ENCODE data around the gene CDNF. TPM values are rescaled to one million over a fixed set of nuclear protein-coding genes. Genes with fewer than 3 reads are reported as not detected.

Gene CDNF
- total RNA-seq, 1 donor from 2014 or later: 1.0 TPM

DNA sequence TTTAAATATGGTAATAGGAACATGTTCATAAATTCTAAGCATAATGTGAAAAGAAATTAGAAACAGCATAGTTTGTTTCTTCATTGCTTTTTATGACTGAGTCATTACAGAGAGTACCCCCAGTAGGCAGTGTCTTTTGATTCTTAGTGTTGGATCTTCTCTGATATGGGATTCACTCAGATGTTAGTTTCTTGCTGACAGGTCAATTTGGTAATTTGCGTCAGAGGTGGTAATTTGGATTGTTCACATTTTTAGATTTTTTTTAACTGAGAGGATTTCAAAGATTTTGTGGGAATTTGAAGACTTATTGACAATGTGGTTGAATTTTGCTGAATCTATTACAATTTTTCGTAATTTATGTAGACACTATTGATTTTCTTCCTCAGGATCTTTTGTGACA lies 2.3 kb upstream of the CDNF start:
- Mint-ChIP-seq H3K4me1 (ENCODE audit: unreplicated experiment) (peaks cover 24% of the 10 kb centered on the region), H3K4me3 (ENCODE audit: unreplicated experiment) (peak overlapping the region; percentile 53), H3K9me3 (ENCODE audit: unreplicated experiment) (no peaks in the 10 kb centered on the region), H3K27me3 (ENCODE audit: unreplicated experiment) (no peaks in the 10 kb centered on the region), H3K27ac (ENCODE audit: unreplicated experiment) (no peak overlapping the region), H3K36me3 (ENCODE audit: unreplicated experiment) (peaks cover 22% of the 10 kb centered on the region)
- TF ChIP-seq, protein P1, sequence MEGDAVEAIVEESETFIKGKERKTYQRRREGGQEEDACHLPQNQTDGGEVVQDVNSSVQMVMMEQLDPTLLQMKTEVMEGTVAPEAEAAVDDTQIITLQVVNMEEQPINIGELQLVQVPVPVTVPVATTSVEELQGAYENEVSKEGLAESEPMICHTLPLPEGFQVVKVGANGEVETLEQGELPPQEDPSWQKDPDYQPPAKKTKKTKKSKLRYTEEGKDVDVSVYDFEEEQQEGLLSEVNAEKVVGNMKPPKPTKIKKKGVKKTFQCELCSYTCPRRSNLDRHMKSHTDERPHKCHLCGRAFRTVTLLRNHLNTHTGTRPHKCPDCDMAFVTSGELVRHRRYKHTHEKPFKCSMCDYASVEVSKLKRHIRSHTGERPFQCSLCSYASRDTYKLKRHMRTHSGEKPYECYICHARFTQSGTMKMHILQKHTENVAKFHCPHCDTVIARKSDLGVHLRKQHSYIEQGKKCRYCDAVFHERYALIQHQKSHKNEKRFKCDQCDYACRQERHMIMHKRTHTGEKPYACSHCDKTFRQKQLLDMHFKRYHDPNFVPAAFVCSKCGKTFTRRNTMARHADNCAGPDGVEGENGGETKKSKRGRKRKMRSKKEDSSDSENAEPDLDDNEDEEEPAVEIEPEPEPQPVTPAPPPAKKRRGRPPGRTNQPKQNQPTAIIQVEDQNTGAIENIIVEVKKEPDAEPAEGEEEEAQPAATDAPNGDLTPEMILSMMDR (IDR thresholded peaks at IDR 0.05): no peak
- no peak for DNase-seq (ENCODE audit: extremely low spot score, unreplicated experiment)

DNA sequence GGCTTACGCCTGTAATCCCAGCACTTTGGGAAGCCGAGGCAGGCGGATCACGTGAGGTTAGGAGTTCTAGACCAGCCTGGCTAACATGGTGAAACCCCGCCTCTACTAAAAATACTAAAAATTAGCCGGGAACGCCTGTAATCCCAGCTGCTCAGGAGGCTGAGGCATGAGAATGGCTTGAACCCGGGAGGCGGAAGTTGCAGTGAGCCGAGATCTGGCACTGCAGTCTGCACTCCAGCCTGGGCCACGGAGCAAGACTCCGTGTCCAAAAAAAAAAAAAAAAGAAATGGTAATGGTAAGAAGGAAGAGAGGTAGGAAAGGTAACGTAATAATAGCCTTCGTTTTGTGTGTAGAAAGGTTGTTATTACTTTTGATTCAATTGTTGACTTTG lies 1.5 kb upstream of the CDNF start:
- peaks cover 19% of the 10 kb centered on the region for H3K36me3 Mint-ChIP-seq (ENCODE audit: unreplicated experiment)
- no peak for DNase-seq (ENCODE audit: extremely low spot score, unreplicated experiment)
- H3K27me3 Mint-ChIP-seq (ENCODE audit: unreplicated experiment): no peaks in the 10 kb centered on the region
- TF ChIP-seq, protein P1 (IDR thresholded peaks at IDR 0.05): no peak
- peak overlapping the region; percentile 93 for H3K4me3 Mint-ChIP-seq (ENCODE audit: unreplicated experiment)
- peaks cover 24% of the 10 kb centered on the region for H3K4me1 Mint-ChIP-seq (ENCODE audit: unreplicated experiment)
- peak overlapping the region; percentile 94 for H3K27ac Mint-ChIP-seq (ENCODE audit: unreplicated experiment)
- H3K9me3 Mint-ChIP-seq (ENCODE audit: unreplicated experiment): no peaks in the 10 kb centered on the region

DNA sequence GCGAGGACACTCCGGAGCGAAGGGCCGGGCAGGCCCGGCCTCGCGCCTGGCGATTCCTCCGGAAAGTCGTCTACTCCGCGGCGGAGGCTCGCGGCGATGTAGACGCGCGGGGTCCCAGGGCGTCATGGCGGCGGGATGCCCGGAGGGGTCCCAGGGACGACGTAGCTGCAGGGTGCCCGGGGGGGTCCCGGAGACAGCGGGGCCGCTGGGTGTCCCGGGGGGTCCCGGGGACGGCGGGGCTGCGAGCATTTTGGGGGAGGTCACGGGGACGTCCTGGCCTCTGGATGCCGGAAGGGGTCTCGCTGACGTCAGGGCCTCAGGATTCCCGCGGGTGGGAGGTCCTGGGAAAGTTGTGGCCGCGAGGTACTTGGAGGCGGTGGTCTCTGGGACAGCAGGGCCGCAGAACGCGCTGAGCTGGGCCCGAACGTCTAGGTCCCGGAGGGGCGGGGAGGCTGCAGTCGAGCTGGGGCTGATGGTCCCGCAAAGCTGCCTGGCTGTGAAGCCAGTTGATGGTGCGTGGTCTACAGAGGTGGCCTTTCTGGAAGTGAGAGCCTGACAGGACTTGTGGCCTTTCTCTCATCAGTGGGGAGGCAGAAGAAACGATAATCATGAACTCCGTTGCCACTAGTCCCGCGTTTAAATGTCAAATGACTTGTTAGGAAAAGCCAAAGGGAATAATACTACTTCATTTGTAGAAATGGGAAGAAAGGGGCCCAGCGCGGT lies 906 bp upstream of the CDNF start:
- H3K36me3 Mint-ChIP-seq (ENCODE audit: unreplicated experiment): peaks cover 16% of the 10 kb centered on the region
- TF ChIP-seq, protein P1 (IDR thresholded peaks at IDR 0.05): no peak
- H3K4me1 Mint-ChIP-seq (ENCODE audit: unreplicated experiment): peaks cover 24% of the 10 kb centered on the region
- H3K4me3 Mint-ChIP-seq (ENCODE audit: unreplicated experiment): peak overlapping the region; percentile 93
- H3K27me3 Mint-ChIP-seq (ENCODE audit: unreplicated experiment): no peaks in the 10 kb centered on the region
- no peak for DNase-seq (ENCODE audit: extremely low spot score, unreplicated experiment)
- H3K27ac Mint-ChIP-seq (ENCODE audit: unreplicated experiment): peak overlapping the region; percentile 94
- no peaks in the 10 kb centered on the region for H3K9me3 Mint-ChIP-seq (ENCODE audit: unreplicated experiment)

DNA sequence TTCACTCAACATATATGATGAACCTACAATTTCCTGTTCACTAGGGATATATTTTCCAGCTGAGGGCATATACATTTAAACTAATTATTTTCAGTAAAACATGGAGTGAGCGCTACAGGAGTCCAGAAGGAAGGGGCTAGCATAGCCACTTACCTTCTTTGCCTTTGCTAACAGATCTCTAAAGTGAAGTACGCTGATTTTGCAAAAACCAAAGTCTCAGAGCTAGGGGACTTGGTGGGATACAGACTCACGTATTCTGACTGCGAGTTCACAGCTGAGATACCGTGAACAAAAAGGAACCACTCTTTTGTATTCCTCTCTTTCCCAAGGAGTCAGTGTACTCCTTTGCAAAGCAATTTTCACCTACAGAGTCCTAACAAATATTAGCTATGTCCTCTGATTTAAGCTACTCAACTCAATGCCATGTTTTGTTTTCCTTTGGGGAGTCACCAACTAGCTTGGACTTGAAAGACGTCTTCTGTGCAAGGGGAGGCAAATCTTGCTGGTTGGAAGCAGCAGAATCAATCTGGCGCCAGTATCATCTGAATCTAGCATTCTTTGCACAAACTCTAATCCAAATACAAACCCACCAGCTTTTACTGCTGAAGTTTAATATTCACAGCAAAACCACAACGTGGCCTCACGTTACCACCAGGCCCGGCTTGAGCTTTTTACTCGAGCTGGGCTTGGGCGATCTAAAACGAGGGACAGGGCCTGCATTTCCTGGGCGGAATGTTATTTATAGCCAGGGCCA lies 657 bp downstream of the CDNF start:
- TF ChIP-seq, protein P1 (IDR thresholded peaks at IDR 0.05): no peak
- peaks cover 14% of the 10 kb centered on the region for H3K36me3 Mint-ChIP-seq (ENCODE audit: unreplicated experiment)
- no peak for DNase-seq (ENCODE audit: extremely low spot score, unreplicated experiment)

DNA sequence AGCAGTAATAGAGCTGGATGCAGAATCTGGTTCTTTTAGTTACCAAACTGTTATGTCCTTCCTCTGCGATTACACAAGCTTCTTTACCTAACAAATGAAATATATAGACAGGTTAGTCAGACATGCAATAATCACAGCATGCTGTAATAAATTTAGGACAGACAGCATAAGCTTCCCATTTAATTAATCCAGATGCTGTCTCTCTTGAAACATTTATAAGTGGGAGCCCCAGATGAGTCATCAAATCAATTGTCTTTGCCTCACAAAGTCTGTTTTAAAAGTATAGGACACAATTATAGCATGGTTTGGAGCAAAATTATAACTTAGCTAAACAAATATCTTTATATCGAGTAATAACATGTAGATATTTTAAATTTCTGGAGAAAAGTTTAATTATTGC lies 1.6 kb downstream of the CDNF start:
- Mint-ChIP-seq H3K9me3 (ENCODE audit: unreplicated experiment) (no peaks in the 10 kb centered on the region), H3K36me3 (ENCODE audit: unreplicated experiment) (peaks cover 9% of the 10 kb centered on the region), H3K27me3 (ENCODE audit: unreplicated experiment) (no peaks in the 10 kb centered on the region), H3K4me1 (ENCODE audit: unreplicated experiment) (peaks cover 24% of the 10 kb centered on the region), H3K4me3 (ENCODE audit: unreplicated experiment) (no peak overlapping the region), H3K27ac (ENCODE audit: unreplicated experiment) (no peak overlapping the region)
- DNase-seq (ENCODE audit: extremely low spot score, unreplicated experiment): no peak
- TF ChIP-seq, protein P1 (IDR thresholded peaks at IDR 0.05): no peak

More for the DNA sequence above, 657 bp downstream of the CDNF start:
- Mint-ChIP-seq H3K4me3 (ENCODE audit: unreplicated experiment) (peak overlapping the region; percentile 93), H3K4me1 (ENCODE audit: unreplicated experiment) (peaks cover 24% of the 10 kb centered on the region), H3K27me3 (ENCODE audit: unreplicated experiment) (no peaks in the 10 kb centered on the region), H3K9me3 (ENCODE audit: unreplicated experiment) (no peaks in the 10 kb centered on the region), H3K27ac (ENCODE audit: unreplicated experiment) (peak overlapping the region; percentile 94)
